HCT116 (cell line): ENCODE data around the gene GFER. TPM values are rescaled to one million over a fixed set of nuclear protein-coding genes. Genes with fewer than 3 reads are reported as not detected.

Experiments used
- ATAC-seq: fragments of 200-7000 bp; cut with Tn5 transposase; 2 replicates; pipeline ENCODE4 v1.9.1; 2020; ENCODE audit warnings: mild to moderate bottlenecking, moderate library complexity
- BruUV-seq: library from RNA; stranded (reverse); fragments of 400-500 nt; replicated peaks from 2 replicates; lab custom pipeline; 2021; lab: Mats Ljungman, UMichigan
- CTCF ChIA-PET: fragments of 300-600 bp; sonication (Branson Sonifier 250); formaldehyde crosslinking; loops from one replicate; lab custom pipeline; 2021; ENCODE audit warnings: antibody characterized with exemption; lab: Charles Lee
- POLR2A ChIA-PET: fragments of 300-600, 350-600 bp; sonication (Branson Sonifier 250); formaldehyde crosslinking; loops from one replicate; lab custom pipeline; 2021; ENCODE audit warnings: antibody characterized with exemption; lab: Charles Lee
- RAD21 ChIA-PET, 2 experiments: fragments of 300-600 bp; sonication (Branson Sonifier 250); formaldehyde crosslinking; loops; one replicate each; lab custom pipeline; 2023; ENCODE audit warnings: low total read pairs in 2 of 2; ENCODE audit not compliant: uncharacterized antibody in 2 of 2, unreplicated experiment in 2 of 2, low non-redundant PET in 1 of 2; lab: Charles Lee
- DNase-seq: peaks from one replicate; pipeline ENCODE4 v3.0.0-alpha.2; 2010; ENCODE audit warnings: low read depth, low spot score
- H2AFZ ChIP-seq: fragments of 200-600 bp; shearing (Covaris generic), sonication (generic); 2 replicates; pipeline ENCODE4 v1.6.1; 2017; ENCODE audit warnings: low read depth, mixed run types, mixed read lengths, antibody characterized with exemption, low read length; ENCODE audit not compliant: poor library complexity, severe bottlenecking
- H3K27ac ChIP-seq: 2 replicates; pipeline ENCODE4 v1.5.1; 2012; ENCODE audit warnings: low read depth, low read length
- H3K27me3 ChIP-seq: fragments of 200-600 bp; sonication (generic); 2 replicates; pipeline ENCODE4 v1.6.1; 2016; ENCODE audit warnings: mixed run types, low read length, mixed read lengths; ENCODE audit not compliant: insufficient read depth
- H3K36me3 ChIP-seq, 2 experiments: fragments of 200-500 bp in 1 of 2; fragments of 200-600 bp in 1 of 2; sonication (Bioruptor generic) in 1 of 2; sonication (generic) in 1 of 2; 2 replicates each; pipeline versions ENCODE4 v1.5.1 to v1.6.1; 2014 to 2016; ENCODE audit warnings: low read length in 2 of 2, inconsistent platforms in 1 of 2, mixed read lengths in 1 of 2, mixed run types in 1 of 2; ENCODE audit not compliant: insufficient read depth in 2 of 2, control insufficient read depth in 1 of 2
- H3K4me1 ChIP-seq, 2 experiments: fragments of 200-600 bp in 1 of 2; sonication (generic) in 1 of 2; 2 replicates each; pipeline versions ENCODE4 v1.5.1 to v1.6.1; 2012 to 2017; ENCODE audit warnings: low read length in 2 of 2, inconsistent platforms in 1 of 2, mild to moderate bottlenecking in 1 of 2, mixed read lengths in 1 of 2, mixed run types in 1 of 2, moderate library complexity in 1 of 2; ENCODE audit not compliant: insufficient read depth in 2 of 2, control insufficient read depth in 1 of 2
- H3K4me2 ChIP-seq: fragments of 200-600 bp; sonication (generic); 2 replicates; pipeline ENCODE4 v1.6.1; 2017; ENCODE audit warnings: mixed run types, low read length, mixed read lengths
- H3K4me3 ChIP-seq, 2 experiments: fragments of 200-600 bp in 1 of 2; sonication (generic) in 1 of 2; replicated peaks in 1 of 2; 2 replicates each; pipeline ENCODE4 v1.5.1; 2011 to 2016; ENCODE audit warnings: low read length in 2 of 2, control low read depth in 1 of 2, low read depth in 1 of 2, mild to moderate bottlenecking in 1 of 2, mixed read lengths in 1 of 2, mixed run types in 1 of 2
- H3K79me2 ChIP-seq: fragments of 200-600 bp; sonication (generic); 2 replicates; pipeline ENCODE4 v1.6.1; 2017; ENCODE audit warnings: mild to moderate bottlenecking, mixed run types, low read length, moderate library complexity, mixed read lengths; ENCODE audit not compliant: insufficient read depth
- H3K9ac ChIP-seq: fragments of 200-600 bp; sonication (generic); 2 replicates; pipeline ENCODE4 v1.6.1; 2016; ENCODE audit warnings: low read length, mixed read lengths
- H3K9me2 ChIP-seq: fragments of 200-600 bp; sonication (generic), shearing (Covaris generic); 2 replicates; pipeline ENCODE4 v1.6.1; 2017; ENCODE audit warnings: mixed run types, mild to moderate bottlenecking, moderate library complexity; ENCODE audit not compliant: insufficient read depth
- H3K9me3 ChIP-seq, 2 experiments: fragments of 200-500 bp in 1 of 2; fragments of 200-600 bp in 1 of 2; sonication (Bioruptor generic) in 1 of 2; sonication (generic) in 1 of 2; 2 replicates each; pipeline ENCODE4 v1.6.1; 2014 to 2017; ENCODE audit warnings: low read length in 2 of 2, mixed read lengths in 2 of 2, inconsistent platforms in 1 of 2, low read depth in 1 of 2, mild to moderate bottlenecking in 1 of 2, mixed run types in 1 of 2, moderate library complexity in 1 of 2; ENCODE audit not compliant: control insufficient read depth in 1 of 2, insufficient read depth in 1 of 2
- H4K20me1 ChIP-seq: fragments of 200-600 bp; sonication (generic), shearing (Covaris generic); 2 replicates; pipeline ENCODE4 v1.6.1; 2017; ENCODE audit warnings: mixed run types, mild to moderate bottlenecking, moderate library complexity; ENCODE audit not compliant: insufficient read depth
- ATF3 ChIP-seq: IDR thresholded peaks from 2 replicates; pipeline ENCODE4 v1.6.1; 2012
- CTCF ChIP-seq, 3 experiments: fragments of 200-600 bp in 1 of 3; sonication (generic) in 1 of 3; IDR thresholded peaks in 2 of 3; conservative IDR thresholded peaks in 1 of 3; 2 replicates each; pipeline ENCODE4 v1.5.1; 2012 to 2017; ENCODE audit warnings: low read depth in 2 of 3, low read length in 2 of 3, antibody characterized with exemption in 1 of 3, borderline replicate concordance in 1 of 3, control low read depth in 1 of 3, mild to moderate bottlenecking in 1 of 3, mixed read lengths in 1 of 3, mixed run types in 1 of 3, moderate library complexity in 1 of 3; ENCODE audit not compliant: insufficient read depth in 1 of 3
- EGR1 ChIP-seq: IDR thresholded peaks from 2 replicates; pipeline ENCODE4 v1.6.1; 2012; ENCODE audit warnings: low read depth
- EZH2phosphoT487 ChIP-seq: fragments of 200-600 bp; IDR thresholded peaks from 2 replicates; pipeline ENCODE4 v1.6.1; 2018; ENCODE audit warnings: antibody characterized with exemption, borderline replicate concordance
- MAX ChIP-seq: IDR thresholded peaks from 2 replicates; pipeline ENCODE4 v1.6.1; 2012
- POLR2AphosphoS5 ChIP-seq: IDR thresholded peaks from 2 replicates; pipeline ENCODE4 v1.6.1; 2011; ENCODE audit warnings: mild to moderate bottlenecking, low read depth, low read length, moderate library complexity
- SIN3A ChIP-seq: IDR thresholded peaks from 2 replicates; pipeline ENCODE4 v1.6.1; 2012; ENCODE audit warnings: low read depth
- SP1 ChIP-seq: IDR thresholded peaks from 2 replicates; pipeline ENCODE4 v1.6.1; 2012; ENCODE audit warnings: low read depth
- TCF7L2 ChIP-seq: IDR thresholded peaks from 2 replicates; pipeline ENCODE4 v1.7.0; 2011; ENCODE audit warnings: borderline replicate concordance, inconsistent platforms; ENCODE audit not compliant: insufficient read depth, insufficient read length; ENCODE audit errors: extremely low read depth
- YY1 ChIP-seq: IDR thresholded peaks from 2 replicates; pipeline ENCODE4 v1.6.1; 2011; ENCODE audit warnings: low read length, low read depth, moderate library complexity, mild to moderate bottlenecking; ENCODE audit not compliant: insufficient replicate concordance; ENCODE audit errors: extremely low read depth
- ZBTB33 ChIP-seq: IDR thresholded peaks from 2 replicates; pipeline ENCODE4 v1.6.1; 2011; ENCODE audit warnings: mild to moderate bottlenecking, low read length, moderate library complexity; ENCODE audit not compliant: insufficient replicate concordance; ENCODE audit errors: extremely low read depth
- ZFX ChIP-seq: fragments of 450-650 bp; IDR thresholded peaks from 2 replicates; pipeline ENCODE4 v1.6.1; 2017
- ZNF274 ChIP-seq: fragments of 200-500 bp; sonication (Bioruptor generic); IDR thresholded peaks from 2 replicates; pipeline ENCODE4 v1.6.1; 2014; ENCODE audit warnings: mild to moderate bottlenecking, low read depth, low read length, inconsistent platforms
- intact Hi-C: fragments of 100-400 bp; cut with micrococcal nuclease; formaldehyde crosslinking; loops from 2 replicates; pipeline ENCODE4 v1.10.0; 2022
- total RNA-seq: library from RNA; stranded (reverse); gene quantifications from one replicate; pipeline ENCODE4 v1.2.1, GENCODE V29; 2021; ENCODE audit not compliant: unreplicated experiment

Gene GFER
- total RNA-seq, 1 experiment from 2014 or later, result 47.3 TPM

- Histone ChIP-seq H3K4me1 (peaks cover 25 to 54% of the 10 kb centered on the region in 2 experiments), H2AFZ (no peak overlapping the region), H3K27ac (peak overlapping the region; percentile 92), H3K9me3 (no peaks in the 10 kb centered on the region), H3K4me3 (peak overlapping the region; percentile 79 to 87), H4K20me1 (peaks cover 9% of the 10 kb centered on the region; the same call in 1 of the 2 replicates), H3K9me2 (no peaks in the 10 kb centered on the region), H3K79me2 (peaks cover 62% of the 10 kb centered on the region), H3K36me3 (0 out of 4 replicates have a peak, but pooled peaks cover 0 to 7% of the 10 kb centered on the region in 2 experiments), H3K27me3 (no peaks in the 10 kb centered on the region), H3K9ac (peak overlapping the region; percentile 97), H3K4me2 (peak overlapping the region; percentile 92)
- TF ChIP-seq ZFX (peak; percentile 87; the same call in 1 of the 2 replicates), ZBTB33 (no peak)
- ChIA-PET CTCF (no interaction called here), RAD21 (no interaction called here), POLR2A (no interaction called here)
- DNase-seq (no peak), ATAC-seq (peak; percentile 39)
- intact Hi-C loops, result no loop called here
- BruUV-seq, result no TSS peak
Measured at GRCh38 chr16:2009164-2009711, 25.2 kb downstream of the GFER start.

- Histone ChIP-seq H3K4me2 (peak within 1 kb of the TSS; percentile 99), H3K9me2 (no peaks in the 10 kb centered on the region), H3K9ac (peak within 1 kb of the TSS; percentile 97), H3K27ac (peak within 1 kb of the TSS; percentile 92), H3K27me3 (no peaks in the 10 kb centered on the region), H4K20me1 (peaks cover 9% of the 10 kb centered on the region; the same call in 1 of the 2 replicates), H3K9me3 (no peaks in the 10 kb centered on the region), H3K36me3 (0 out of 4 replicates have a peak, but pooled peaks cover 0 to 7% of the 10 kb centered on the region in 2 experiments), H2AFZ (no peak within 1 kb of the TSS), H3K4me3 (peak within 1 kb of the TSS; percentile 79 to 87), H3K79me2 (peaks cover 55% of the 10 kb centered on the region), H3K4me1 (peaks cover 23 to 50% of the 10 kb centered on the region in 2 experiments)
- POLR2A ChIA-PET, result no interaction called here
- intact Hi-C loops, result no loop called here
- ATAC-seq, result peak; percentile 90
- CTCF ChIA-PET, result no interaction called here
- TSS peak; percentile 97 for BruUV-seq
- RAD21 ChIA-PET, result no interaction called here
- DNase-seq, result peak; percentile 60
- no peak for TF ChIP-seq EGR1
- TF ChIP-seq EZH2phosphoT487, result no peak
- TF ChIP-seq ZFX, result peak; percentile 62
- 0 out of 2 replicates have a peak, but pooled peaks have one; percentile 39 for TF ChIP-seq SP1
- no peak for TF ChIP-seq ZNF274
- TF ChIP-seq MAX, result peak; percentile 96
- no peak for TF ChIP-seq ATF3
- peak; percentile 27 for TF ChIP-seq TCF7L2
- TF ChIP-seq CTCF (IDR thresholded peaks at IDR 0.05 in 2 of 3, conservative IDR thresholded peaks at IDR 0.05 in 1 of 3; ENCODE audit: borderline replicate concordance in 1 of 3, insufficient read depth in 1 of 3, low read depth in 2 of 3, low read length in 2 of 3), result no peak
- peak; percentile 82 for TF ChIP-seq POLR2AphosphoS5
- peak; percentile 53 for TF ChIP-seq SIN3A
- TF ChIP-seq YY1, result peak; percentile 59
Measured at GRCh38 chr16:2009791-2010510, 26.0 kb downstream of the GFER start, which contains the start of gene ZNF598. Gene ZNF598 (minus strand): TSS chr16:2009821.
